Choroid plexus epithelial cell (primary cell): Measurements from ENCODE around the gene CLK4.
A peak's percentile ranks its signal among the peaks of the same experiment; 100 is the strongest.

Experiments
- DNase-seq: peaks from one replicate; pipeline ENCODE4 v3.0.0-alpha.2; 2010; ENCODE audit warnings: low read depth
- H3K4me3 ChIP-seq: 2 replicates; pipeline ENCODE4 v1.5.1; 2011; ENCODE audit warnings: low read depth, mild to moderate bottlenecking, control low read depth, low read length, moderate library complexity
- CTCF ChIP-seq: conservative IDR thresholded peaks from 2 replicates; pipeline ENCODE4 v1.5.1; 2011; ENCODE audit warnings: low read depth, mild to moderate bottlenecking, control low read depth, inconsistent platforms, low read length, moderate library complexity

The CLK4 gene

GRCh38 chr5:178605788-178606187, 21.1 kb downstream of the CLK4 start:
- H3K4me3 ChIP-seq = no peak overlapping the region
- no peak for TF ChIP-seq CTCF
- DNase-seq = no peak

GRCh38 chr5:178602752-178603151, 24.1 kb downstream of the CLK4 start:
- DNase-seq = peak; percentile 11
- H3K4me3 ChIP-seq = no peak overlapping the region
- no peak for TF ChIP-seq CTCF

GRCh38 chr5:178595750-178596149, 31.1 kb downstream of the CLK4 start:
- no peak overlapping the region for H3K4me3 ChIP-seq
- DNase-seq = no peak
- TF ChIP-seq CTCF = no peak

- H3K4me3 ChIP-seq = no peak overlapping the region
- DNase-seq = no peak
- no peak for TF ChIP-seq CTCF
Observed at GRCh38 chr5:178595150-178595549, 31.7 kb downstream of the CLK4 start.

GRCh38 chr5:178590924-178591423, 35.9 kb downstream of the CLK4 start:
- no peak for TF ChIP-seq CTCF
- H3K4me3 ChIP-seq = no peak overlapping the region
- peak; percentile 26 for DNase-seq

GRCh38 chr5:178590141-178590923, 36.5 kb downstream of the CLK4 start, which contains the start of gene COL23A1:
COL23A1 (minus strand) TSS chr5:178590393.
- TF ChIP-seq CTCF = peak; percentile 90
- H3K4me3 ChIP-seq = peak within 1 kb of the TSS; percentile 50
- DNase-seq = peak; percentile 80
